HCT116 (cell line): ENCODE results near the gene MED9. TPM values are rescaled to one million over a fixed set of nuclear protein-coding genes. Genes with fewer than 3 reads are reported as not detected.

Experiments
- ATAC-seq: fragments of 200-7000 bp; cut with Tn5 transposase; 2 replicates; pipeline ENCODE4 v1.9.1; 2020; ENCODE audit warnings: mild to moderate bottlenecking, moderate library complexity
- BruUV-seq: library from RNA; stranded (reverse); fragments of 400-500 nt; replicated peaks from 2 replicates; lab custom pipeline; 2021; lab: Mats Ljungman, UMichigan
- CTCF ChIA-PET: fragments of 300-600 bp; sonication (Branson Sonifier 250); formaldehyde crosslinking; loops from one replicate; lab custom pipeline; 2021; ENCODE audit warnings: antibody characterized with exemption; lab: Charles Lee
- POLR2A ChIA-PET: fragments of 300-600, 350-600 bp; sonication (Branson Sonifier 250); formaldehyde crosslinking; loops from one replicate; lab custom pipeline; 2021; ENCODE audit warnings: antibody characterized with exemption; lab: Charles Lee
- RAD21 ChIA-PET, 2 experiments: fragments of 300-600 bp; sonication (Branson Sonifier 250); formaldehyde crosslinking; loops; one replicate each; lab custom pipeline; 2023; ENCODE audit warnings: low total read pairs in 2 of 2; ENCODE audit not compliant: uncharacterized antibody in 2 of 2, unreplicated experiment in 2 of 2, low non-redundant PET in 1 of 2; lab: Charles Lee
- DNase-seq: peaks from one replicate; pipeline ENCODE4 v3.0.0-alpha.2; 2010; ENCODE audit warnings: low read depth, low spot score
- H2AFZ ChIP-seq: fragments of 200-600 bp; shearing (Covaris generic), sonication (generic); 2 replicates; pipeline ENCODE4 v1.6.1; 2017; ENCODE audit warnings: low read depth, mixed run types, mixed read lengths, antibody characterized with exemption, low read length; ENCODE audit not compliant: poor library complexity, severe bottlenecking
- H3K27ac ChIP-seq: 2 replicates; pipeline ENCODE4 v1.5.1; 2012; ENCODE audit warnings: low read depth, low read length
- H3K27me3 ChIP-seq: fragments of 200-600 bp; sonication (generic); 2 replicates; pipeline ENCODE4 v1.6.1; 2016; ENCODE audit warnings: mixed run types, low read length, mixed read lengths; ENCODE audit not compliant: insufficient read depth
- H3K36me3 ChIP-seq, 2 experiments: fragments of 200-500 bp in 1 of 2; fragments of 200-600 bp in 1 of 2; sonication (Bioruptor generic) in 1 of 2; sonication (generic) in 1 of 2; 2 replicates each; pipeline versions ENCODE4 v1.5.1 to v1.6.1; 2014 to 2016; ENCODE audit warnings: low read length in 2 of 2, inconsistent platforms in 1 of 2, mixed read lengths in 1 of 2, mixed run types in 1 of 2; ENCODE audit not compliant: insufficient read depth in 2 of 2, control insufficient read depth in 1 of 2
- H3K4me1 ChIP-seq, 2 experiments: fragments of 200-600 bp in 1 of 2; sonication (generic) in 1 of 2; 2 replicates each; pipeline versions ENCODE4 v1.5.1 to v1.6.1; 2012 to 2017; ENCODE audit warnings: low read length in 2 of 2, inconsistent platforms in 1 of 2, mild to moderate bottlenecking in 1 of 2, mixed read lengths in 1 of 2, mixed run types in 1 of 2, moderate library complexity in 1 of 2; ENCODE audit not compliant: insufficient read depth in 2 of 2, control insufficient read depth in 1 of 2
- H3K4me2 ChIP-seq: fragments of 200-600 bp; sonication (generic); 2 replicates; pipeline ENCODE4 v1.6.1; 2017; ENCODE audit warnings: mixed run types, low read length, mixed read lengths
- H3K4me3 ChIP-seq, 2 experiments: fragments of 200-600 bp in 1 of 2; sonication (generic) in 1 of 2; replicated peaks in 1 of 2; 2 replicates each; pipeline ENCODE4 v1.5.1; 2011 to 2016; ENCODE audit warnings: low read length in 2 of 2, control low read depth in 1 of 2, low read depth in 1 of 2, mild to moderate bottlenecking in 1 of 2, mixed read lengths in 1 of 2, mixed run types in 1 of 2
- H3K79me2 ChIP-seq: fragments of 200-600 bp; sonication (generic); 2 replicates; pipeline ENCODE4 v1.6.1; 2017; ENCODE audit warnings: mild to moderate bottlenecking, mixed run types, low read length, moderate library complexity, mixed read lengths; ENCODE audit not compliant: insufficient read depth
- H3K9ac ChIP-seq: fragments of 200-600 bp; sonication (generic); 2 replicates; pipeline ENCODE4 v1.6.1; 2016; ENCODE audit warnings: low read length, mixed read lengths
- H3K9me2 ChIP-seq: fragments of 200-600 bp; sonication (generic), shearing (Covaris generic); 2 replicates; pipeline ENCODE4 v1.6.1; 2017; ENCODE audit warnings: mixed run types, mild to moderate bottlenecking, moderate library complexity; ENCODE audit not compliant: insufficient read depth
- H3K9me3 ChIP-seq, 2 experiments: fragments of 200-500 bp in 1 of 2; fragments of 200-600 bp in 1 of 2; sonication (Bioruptor generic) in 1 of 2; sonication (generic) in 1 of 2; 2 replicates each; pipeline ENCODE4 v1.6.1; 2014 to 2017; ENCODE audit warnings: low read length in 2 of 2, mixed read lengths in 2 of 2, inconsistent platforms in 1 of 2, low read depth in 1 of 2, mild to moderate bottlenecking in 1 of 2, mixed run types in 1 of 2, moderate library complexity in 1 of 2; ENCODE audit not compliant: control insufficient read depth in 1 of 2, insufficient read depth in 1 of 2
- H4K20me1 ChIP-seq: fragments of 200-600 bp; sonication (generic), shearing (Covaris generic); 2 replicates; pipeline ENCODE4 v1.6.1; 2017; ENCODE audit warnings: mixed run types, mild to moderate bottlenecking, moderate library complexity; ENCODE audit not compliant: insufficient read depth
- CTCF ChIP-seq, 3 experiments: fragments of 200-600 bp in 1 of 3; sonication (generic) in 1 of 3; IDR thresholded peaks in 2 of 3; conservative IDR thresholded peaks in 1 of 3; 2 replicates each; pipeline ENCODE4 v1.5.1; 2012 to 2017; ENCODE audit warnings: low read depth in 2 of 3, low read length in 2 of 3, antibody characterized with exemption in 1 of 3, borderline replicate concordance in 1 of 3, control low read depth in 1 of 3, mild to moderate bottlenecking in 1 of 3, mixed read lengths in 1 of 3, mixed run types in 1 of 3, moderate library complexity in 1 of 3; ENCODE audit not compliant: insufficient read depth in 1 of 3
- EGR1 ChIP-seq: IDR thresholded peaks from 2 replicates; pipeline ENCODE4 v1.6.1; 2012; ENCODE audit warnings: low read depth
- ELF1 ChIP-seq: IDR thresholded peaks from 2 replicates; pipeline ENCODE4 v1.6.1; 2012; ENCODE audit warnings: low read depth, borderline replicate concordance
- FOSL1 ChIP-seq: IDR thresholded peaks from 2 replicates; pipeline ENCODE4 v1.6.1; 2012; ENCODE audit warnings: low read depth
- JUND ChIP-seq: IDR thresholded peaks from 2 replicates; pipeline ENCODE4 v1.6.1; 2012
- MAX ChIP-seq: IDR thresholded peaks from 2 replicates; pipeline ENCODE4 v1.6.1; 2012
- POLR2A ChIP-seq: IDR thresholded peaks from 2 replicates; pipeline ENCODE4 v1.7.0; 2011; ENCODE audit warnings: borderline replicate concordance; ENCODE audit not compliant: insufficient read depth, insufficient read length; ENCODE audit errors: extremely low read depth
- RAD21 ChIP-seq: IDR thresholded peaks from 2 replicates; pipeline ENCODE4 v1.6.1; 2012; ENCODE audit warnings: low read depth, mild to moderate bottlenecking
- TCF7L2 ChIP-seq: IDR thresholded peaks from 2 replicates; pipeline ENCODE4 v1.7.0; 2011; ENCODE audit warnings: borderline replicate concordance, inconsistent platforms; ENCODE audit not compliant: insufficient read depth, insufficient read length; ENCODE audit errors: extremely low read depth
- ZNF274 ChIP-seq: fragments of 200-500 bp; sonication (Bioruptor generic); IDR thresholded peaks from 2 replicates; pipeline ENCODE4 v1.6.1; 2014; ENCODE audit warnings: mild to moderate bottlenecking, low read depth, low read length, inconsistent platforms
- intact Hi-C: fragments of 100-400 bp; cut with micrococcal nuclease; formaldehyde crosslinking; loops from 2 replicates; pipeline ENCODE4 v1.10.0; 2022
- total RNA-seq: library from RNA; stranded (reverse); gene quantifications from one replicate; pipeline ENCODE4 v1.2.1, GENCODE V29; 2021; ENCODE audit not compliant: unreplicated experiment

The MED9 gene
- total RNA-seq, 1 experiment from 2014 or later, result 13.9 TPM

GRCh38 chr17:17500999-17501605, 24.3 kb downstream of the MED9 start:
- Histone ChIP-seq H3K4me1 (peaks cover 0 to 13% of the 10 kb centered on the region in 2 experiments; a peak in 2 of 4 replicates), H3K79me2 (no peaks in the 10 kb centered on the region), H4K20me1 (no peaks in the 10 kb centered on the region), H3K9ac (no peak overlapping the region), H3K27ac (no peak overlapping the region), H2AFZ (no peak overlapping the region), H3K36me3 (no peaks in the 10 kb centered on the region), H3K4me2 (no peak overlapping the region), H3K9me2 (no peaks in the 10 kb centered on the region), H3K4me3 (no peak overlapping the region), H3K9me3 (no peaks in the 10 kb centered on the region), H3K27me3 (no peaks in the 10 kb centered on the region)
- ATAC-seq (peak; percentile 49), DNase-seq (no peak)
- ChIA-PET RAD21 (no interaction called here), CTCF (interaction anchor here (1.0 to 1.1 kb wide), 2 partner anchors 11 to 91 kb away, joined by 3 read pairs; partner anchors contain the start of gene PEMT), POLR2A (no interaction called here)
- TF ChIP-seq JUND (no peak), TCF7L2 (no peak), EGR1 (no peak), FOSL1 (no peak), ELF1 (no peak), MAX (no peak), POLR2A (no peak), RAD21 (peak; percentile 57), CTCF (IDR thresholded peaks at IDR 0.05 in 2 of 3, conservative IDR thresholded peaks at IDR 0.05 in 1 of 3; ENCODE audit: borderline replicate concordance in 1 of 3, insufficient read depth in 1 of 3, low read depth in 2 of 3, low read length in 2 of 3) (peak; percentile 53 to 65 (median 55); a peak in 4 of 6 replicates), ZNF274 (no peak)
- BruUV-seq, result no TSS peak
- intact Hi-C loops, result loop anchor here (1.0 kb wide), 1 partner anchor 145 kb away; no protein-coding TSS in a partner anchor
